GM10248 (cell line): ENCODE measurements around the gene PHF19.

Experiments
- CTCF ChIA-PET: fragments of 300-600 bp; sonication (Branson Sonifier 250); formaldehyde crosslinking; extraction: SDS; loops from one replicate; lab custom pipeline; 2021; ENCODE audit warnings: antibody characterized with exemption; lab: Yijun Ruan, JAX
- POLR2A ChIA-PET: fragments of 350-650 bp; sonication (Branson Sonifier 250); formaldehyde crosslinking; extraction: SDS; loops from one replicate; lab custom pipeline; 2020; ENCODE audit warnings: antibody characterized with exemption; lab: Yijun Ruan, JAX
- DNase-seq: peaks from one replicate; pipeline ENCODE4 v3.0.0; 2012; ENCODE audit errors: extremely low spot score
- CTCF ChIP-seq: IDR thresholded peaks from 2 replicates; pipeline ENCODE4 v1.5.1; 2012; ENCODE audit warnings: mild to moderate bottlenecking, low read depth; ENCODE audit errors: extremely low read depth, missing control alignments, control extremely low read depth

Gene PHF19

GRCh38 chr9:120875643-120875953 is 1.4 kb downstream of the PHF19 start:
- DNase-seq, result no peak
- POLR2A ChIA-PET, result no interaction called here
- TF ChIP-seq CTCF, result no peak
- CTCF ChIA-PET, result interaction anchor here (1.7 kb wide), 1 partner anchor 62 kb away, joined by 5 read pairs; no protein-coding TSS in a partner anchor

GRCh38 chr9:120875195-120875565 is 1.8 kb downstream of the PHF19 start:
- DNase-seq, result no peak
- CTCF ChIA-PET, result interaction anchor here (1.2 to 1.7 kb wide), 2 partner anchors 11 to 62 kb away, joined by 4 to 5 read pairs; no protein-coding TSS in a partner anchor
- TF ChIP-seq CTCF, result no peak
- POLR2A ChIA-PET, result no interaction called here

GRCh38 chr9:120874226-120875194 is 2.5 kb downstream of the PHF19 start:
- DNase-seq, result no peak
- ChIA-PET CTCF (interaction anchor here (1.2 to 1.7 kb wide), 2 partner anchors 11 to 63 kb away, joined by 4 to 5 read pairs; no protein-coding TSS in a partner anchor), POLR2A (no interaction called here)
- no peak for TF ChIP-seq CTCF

GRCh38 chr9:120873512-120873911 is 3.5 kb downstream of the PHF19 start:
- CTCF ChIA-PET, result interaction anchor here (0.7 to 2.3 kb wide), 6 partner anchors 10 to 187 kb away, joined by 3 to 9 read pairs (median 4); no protein-coding TSS in a partner anchor
- no peak for TF ChIP-seq CTCF
- POLR2A ChIA-PET, result no interaction called here
- no peak for DNase-seq

- DNase-seq, result no peak
- ChIA-PET CTCF (interaction anchor here (0.6 to 2.3 kb wide), 8 partner anchors 10 to 187 kb away, joined by 3 to 9 read pairs (median 4); no protein-coding TSS in a partner anchor), POLR2A (interaction anchor here (0.6 to 0.7 kb wide), 2 partner anchors 24 to 36 kb away, joined by 3 to 4 read pairs; no protein-coding TSS in a partner anchor)
- TF ChIP-seq CTCF, result no peak
These were observed 4.0 kb downstream of the PHF19 start for GRCh38 chr9:120872791-120873502.

GRCh38 chr9:120870206-120870605 is 6.8 kb downstream of the PHF19 start:
- ChIA-PET CTCF (interaction anchor here (1.1 to 3.5 kb wide), 5 partner anchors 20 to 398 kb away, joined by 3 to 22 read pairs (median 4); partner anchors contain the start of gene GSN), POLR2A (no interaction called here)
- DNase-seq, result no peak
- TF ChIP-seq CTCF, result no peak
